ENCODE measurements around the gene BTBD18. TPM values are rescaled to one million over a fixed set of nuclear protein-coding genes. Genes with fewer than 3 reads are reported as not detected.
A peak's percentile ranks its signal among the peaks of the same experiment; 100 is the strongest.

The BTBD18 gene
- total and polyA plus RNA-seq, 7 donors = 0.03 TPM; not detected in 6

DNA sequence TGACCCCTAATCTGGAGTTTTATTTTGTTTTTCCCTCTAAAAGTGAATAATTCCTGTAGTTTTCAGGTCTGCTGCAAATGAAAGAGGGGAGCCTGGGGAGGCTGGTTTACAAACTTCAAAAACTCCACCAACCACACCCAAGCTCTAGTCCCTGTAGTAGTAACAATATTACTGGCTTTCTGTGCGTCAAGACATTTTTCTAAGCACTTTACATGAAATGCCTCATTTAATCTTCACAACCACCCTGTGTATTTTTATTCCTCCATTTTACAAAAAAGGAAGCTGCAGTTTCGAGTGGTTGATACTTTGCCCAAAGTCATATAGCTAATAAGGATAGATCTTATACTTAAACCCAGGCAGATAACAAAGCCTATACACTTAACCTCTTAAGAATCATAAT lies 33.5 kb upstream of the BTBD18 start:
- DNase-seq = no peak
- Histone ChIP-seq H3K27me3 (ENCODE audit: insufficient read depth in 3 of 3, low read length in 2 of 3) (no peaks in the 10 kb centered on the region), H3K9me3 (no peaks in the 10 kb centered on the region), H3K36me3 (ENCODE audit: insufficient read depth in 1 of 2, low read depth in 1 of 2) (peaks cover 0 to under 1% of the 10 kb centered on the region in 2 donors), H3K4me3 (no peak overlapping the region), H3K27ac (no peak overlapping the region), H3K4me1 (peaks cover 45% of the 10 kb centered on the region)
- intact Hi-C loops (cut with DNase I) = no loop called here
- ATAC-seq = no peak
- TF ChIP-seq, protein P1, sequence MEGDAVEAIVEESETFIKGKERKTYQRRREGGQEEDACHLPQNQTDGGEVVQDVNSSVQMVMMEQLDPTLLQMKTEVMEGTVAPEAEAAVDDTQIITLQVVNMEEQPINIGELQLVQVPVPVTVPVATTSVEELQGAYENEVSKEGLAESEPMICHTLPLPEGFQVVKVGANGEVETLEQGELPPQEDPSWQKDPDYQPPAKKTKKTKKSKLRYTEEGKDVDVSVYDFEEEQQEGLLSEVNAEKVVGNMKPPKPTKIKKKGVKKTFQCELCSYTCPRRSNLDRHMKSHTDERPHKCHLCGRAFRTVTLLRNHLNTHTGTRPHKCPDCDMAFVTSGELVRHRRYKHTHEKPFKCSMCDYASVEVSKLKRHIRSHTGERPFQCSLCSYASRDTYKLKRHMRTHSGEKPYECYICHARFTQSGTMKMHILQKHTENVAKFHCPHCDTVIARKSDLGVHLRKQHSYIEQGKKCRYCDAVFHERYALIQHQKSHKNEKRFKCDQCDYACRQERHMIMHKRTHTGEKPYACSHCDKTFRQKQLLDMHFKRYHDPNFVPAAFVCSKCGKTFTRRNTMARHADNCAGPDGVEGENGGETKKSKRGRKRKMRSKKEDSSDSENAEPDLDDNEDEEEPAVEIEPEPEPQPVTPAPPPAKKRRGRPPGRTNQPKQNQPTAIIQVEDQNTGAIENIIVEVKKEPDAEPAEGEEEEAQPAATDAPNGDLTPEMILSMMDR (IDR thresholded peaks at IDR 0.05) = no peak
- 82 to 86% (median 83%) methylated on average over 2 of the region's 2 CpGs for WGBS, 3 donors

DNA sequence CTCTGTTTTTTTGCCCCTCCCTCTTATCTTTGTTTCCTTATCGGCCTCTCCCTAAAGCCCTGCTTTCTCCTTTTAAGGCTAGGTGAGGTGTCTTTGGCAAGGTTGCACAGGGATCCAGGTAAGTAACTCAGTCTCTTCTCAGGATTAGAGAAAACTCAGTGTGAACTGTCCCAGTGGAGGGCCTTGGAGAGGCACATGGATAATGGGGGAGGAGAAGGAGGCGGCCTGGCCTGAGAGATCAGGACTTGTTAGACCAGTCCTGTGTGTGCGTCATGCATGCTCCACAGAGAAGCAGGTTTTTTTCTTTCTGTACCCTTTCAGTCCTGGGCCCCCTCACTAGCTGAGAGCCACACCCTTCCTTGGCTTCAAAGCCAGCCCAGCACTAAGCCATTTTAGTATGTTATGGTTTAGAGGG lies 29.9 kb upstream of the BTBD18 start:
- no peak overlapping the region for H3K27ac ChIP-seq
- no peak for DNase-seq
- 60 to 72% (median 70%) methylated on average over 3 of the region's 3 CpGs for WGBS, 3 donors
- H3K27me3 ChIP-seq (ENCODE audit: insufficient read depth in 3 of 3, low read length in 2 of 3) = no peaks in the 10 kb centered on the region
- H3K36me3 ChIP-seq (ENCODE audit: insufficient read depth in 1 of 2, low read depth in 1 of 2) = no peaks in the 10 kb centered on the region
- no peaks in the 10 kb centered on the region for H3K9me3 ChIP-seq
- TF ChIP-seq, protein P1 (IDR thresholded peaks at IDR 0.05) = no peak
- H3K4me1 ChIP-seq = peaks cover 63% of the 10 kb centered on the region
- ATAC-seq = no peak
- intact Hi-C loops (cut with DNase I) = no loop called here
- H3K4me3 ChIP-seq = no peak overlapping the region

DNA sequence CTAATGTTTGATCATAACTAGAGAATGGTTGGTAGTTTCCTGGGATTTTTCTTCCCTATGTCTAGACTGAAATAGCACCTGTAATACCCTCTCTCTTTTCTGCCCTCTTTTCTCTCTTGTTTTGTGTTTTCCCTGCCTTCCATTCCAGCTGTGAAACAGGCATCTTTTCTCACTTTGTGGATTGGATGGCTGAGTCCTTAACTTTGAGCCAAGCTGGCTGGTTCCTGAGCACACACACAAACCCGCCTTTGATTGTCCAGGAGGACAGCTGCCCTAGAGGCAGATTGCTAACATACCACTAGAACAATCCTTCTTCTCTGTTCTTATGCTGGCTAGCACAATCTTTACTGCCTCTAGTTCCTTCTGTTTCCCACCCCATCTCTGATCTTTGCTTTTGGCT lies 27.7 kb upstream of the BTBD18 start:
- Histone ChIP-seq H3K4me3 (peak overlapping the region; percentile 38), H3K27ac (peak overlapping the region; percentile 75), H3K9me3 (no peaks in the 10 kb centered on the region), H3K27me3 (ENCODE audit: insufficient read depth in 3 of 3, low read length in 2 of 3) (no peaks in the 10 kb centered on the region), H3K4me1 (peaks cover 74% of the 10 kb centered on the region), H3K36me3 (ENCODE audit: insufficient read depth in 1 of 2, low read depth in 1 of 2) (no peaks in the 10 kb centered on the region)
- 7 to 19% (median 9%) methylated on average over 1 of the region's 1 CpG for WGBS, 3 donors
- TF ChIP-seq, protein P1 (IDR thresholded peaks at IDR 0.05) = no peak
- intact Hi-C loops (cut with DNase I) = loop anchor here in 1 of 2 donors (2.0 kb wide), 1 partner anchor 16 kb away; no protein-coding TSS in a partner anchor
- DNase-seq (no peak), ATAC-seq (peak; percentile 45 to 65 (median 59))

DNA sequence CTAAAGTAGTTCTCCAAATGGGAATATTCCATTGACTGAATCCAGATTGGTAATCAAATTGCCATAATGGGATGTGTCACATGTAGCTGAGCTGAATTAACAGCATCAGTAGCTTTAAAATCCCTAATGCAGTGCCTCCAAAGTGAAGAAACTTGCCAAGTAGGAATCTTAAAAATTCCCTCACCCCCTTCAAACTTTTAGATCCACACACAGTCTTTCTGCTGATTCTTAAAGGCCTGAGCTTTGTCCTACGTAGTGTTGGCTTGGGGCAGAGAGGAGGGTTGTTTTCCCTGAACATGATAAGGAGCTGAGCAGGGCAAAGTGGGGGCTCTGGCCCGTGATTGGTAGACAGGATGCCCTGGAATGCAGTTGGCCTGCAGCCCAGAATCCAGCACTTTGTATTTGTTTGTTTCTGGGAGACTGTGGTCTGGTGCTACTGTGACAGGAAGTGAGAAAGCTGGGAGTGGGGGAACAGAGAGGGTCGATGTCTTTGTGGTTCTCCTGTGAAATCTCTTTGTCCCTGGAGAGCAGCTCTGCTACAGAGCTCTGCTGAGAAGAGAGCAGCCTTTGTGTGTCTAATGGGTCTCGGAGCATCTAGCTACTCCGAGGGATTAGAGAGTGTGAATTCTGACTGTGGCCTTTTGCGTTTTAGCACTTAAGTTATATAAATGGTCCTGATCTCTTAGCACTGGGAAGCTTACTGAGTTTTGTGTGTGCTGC lies 26.9 kb upstream of the BTBD18 start:
- TF ChIP-seq, protein P1 (IDR thresholded peaks at IDR 0.05) = no peak
- Histone ChIP-seq H3K36me3 (ENCODE audit: insufficient read depth in 1 of 2, low read depth in 1 of 2) (no peaks in the 10 kb centered on the region), H3K27me3 (ENCODE audit: insufficient read depth in 3 of 3, low read length in 2 of 3) (no peaks in the 10 kb centered on the region), H3K4me1 (peaks cover 82% of the 10 kb centered on the region), H3K9me3 (no peaks in the 10 kb centered on the region), H3K27ac (peak overlapping the region; percentile 75), H3K4me3 (peak overlapping the region; percentile 38)
- intact Hi-C loops (cut with DNase I) = loop anchor here in 1 of 2 donors (2.0 kb wide), 1 partner anchor 16 kb away; no protein-coding TSS in a partner anchor
- DNase-seq = peak; percentile 86 to 88
- peak; percentile 65 to 81 (median 78) for ATAC-seq
- 2 to 5% (median 4%) methylated on average over 6 of the region's 6 CpGs for WGBS, 3 donors
